C4-2B (cell line): ENCODE measurements around the gene AGAP1.

ENCODE experiments used
- ZFX ChIP-seq: fragments of 450-650 bp; IDR thresholded peaks from 2 replicates; pipeline ENCODE4 v1.6.1; 2017
- TF ChIP-seq, protein P1 (sequence below): fragments of 450-650 bp; conservative IDR thresholded peaks from 2 replicates; pipeline ENCODE4 v1.5.1; 2017; ENCODE audit warnings: mild to moderate bottlenecking

DNA sequence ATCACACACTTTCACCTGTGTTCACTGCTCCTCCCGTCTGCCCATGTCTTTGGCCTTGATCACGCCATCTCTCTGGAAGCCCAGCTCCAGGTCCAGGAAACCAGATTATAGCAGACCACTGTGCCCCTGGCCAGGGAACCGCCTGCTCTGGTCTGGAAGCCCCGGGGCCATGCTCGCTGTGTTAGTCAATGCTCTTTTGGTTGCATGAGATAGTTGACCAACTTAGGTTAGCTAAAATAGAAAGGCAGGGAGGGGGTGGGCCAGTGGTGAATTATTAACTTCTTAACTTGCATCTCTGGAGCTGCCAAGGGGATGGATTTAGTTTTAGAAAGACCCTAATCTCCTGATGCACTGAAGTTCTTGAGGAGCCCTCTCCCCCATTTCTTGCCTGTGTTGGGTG, 232.7 kb downstream of the AGAP1 start:
- TF ChIP-seq, protein P1, sequence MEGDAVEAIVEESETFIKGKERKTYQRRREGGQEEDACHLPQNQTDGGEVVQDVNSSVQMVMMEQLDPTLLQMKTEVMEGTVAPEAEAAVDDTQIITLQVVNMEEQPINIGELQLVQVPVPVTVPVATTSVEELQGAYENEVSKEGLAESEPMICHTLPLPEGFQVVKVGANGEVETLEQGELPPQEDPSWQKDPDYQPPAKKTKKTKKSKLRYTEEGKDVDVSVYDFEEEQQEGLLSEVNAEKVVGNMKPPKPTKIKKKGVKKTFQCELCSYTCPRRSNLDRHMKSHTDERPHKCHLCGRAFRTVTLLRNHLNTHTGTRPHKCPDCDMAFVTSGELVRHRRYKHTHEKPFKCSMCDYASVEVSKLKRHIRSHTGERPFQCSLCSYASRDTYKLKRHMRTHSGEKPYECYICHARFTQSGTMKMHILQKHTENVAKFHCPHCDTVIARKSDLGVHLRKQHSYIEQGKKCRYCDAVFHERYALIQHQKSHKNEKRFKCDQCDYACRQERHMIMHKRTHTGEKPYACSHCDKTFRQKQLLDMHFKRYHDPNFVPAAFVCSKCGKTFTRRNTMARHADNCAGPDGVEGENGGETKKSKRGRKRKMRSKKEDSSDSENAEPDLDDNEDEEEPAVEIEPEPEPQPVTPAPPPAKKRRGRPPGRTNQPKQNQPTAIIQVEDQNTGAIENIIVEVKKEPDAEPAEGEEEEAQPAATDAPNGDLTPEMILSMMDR: no peak
- TF ChIP-seq ZFX: no peak
